Fibroblast of the aortic adventitia (primary cell): ENCODE data around the gene SETBP1. TPM values are rescaled to one million over a fixed set of nuclear protein-coding genes. Genes with fewer than 3 reads are reported as not detected.

Experiments used
- DNase-seq: peaks from one replicate; pipeline ENCODE4 v3.0.0-alpha.2; 2010; ENCODE audit warnings: low read depth
- H3K4me3 ChIP-seq: 2 replicates; pipeline ENCODE4 v1.5.1; 2011; ENCODE audit warnings: low read depth, mild to moderate bottlenecking, control low read depth, low read length, moderate library complexity
- CTCF ChIP-seq: IDR thresholded peaks from 2 replicates; pipeline ENCODE4 v1.5.1; 2011; ENCODE audit warnings: mild to moderate bottlenecking, low read length, control low read depth, inconsistent platforms; ENCODE audit not compliant: insufficient read depth
- total RNA-seq: library from RNA; depleted of rRNA; stranded (reverse); fragments of >200 nt; gene quantifications from 2 replicates; pipeline ENCODE4 v1.2.3, GENCODE V29; 2012; ENCODE audit warnings: low replicate concordance

Gene SETBP1
- total RNA-seq, 1 donor: 10.5 TPM

GRCh38 chr18:44837482-44838180 is 156.9 kb downstream of the SETBP1 start:
- DNase-seq: no peak
- no peak overlapping the region for H3K4me3 ChIP-seq
- no peak for TF ChIP-seq CTCF

GRCh38 chr18:44838971-44839666 is 158.4 kb downstream of the SETBP1 start:
- TF ChIP-seq CTCF: no peak
- H3K4me3 ChIP-seq: no peak overlapping the region
- peak; percentile 71 for DNase-seq

- no peak overlapping the region for H3K4me3 ChIP-seq
- TF ChIP-seq CTCF: no peak
- DNase-seq: peak; percentile 80
Measured at GRCh38 chr18:44840058-44840790, 159.5 kb downstream of the SETBP1 start.

GRCh38 chr18:44841221-44841620 is 160.5 kb downstream of the SETBP1 start:
- TF ChIP-seq CTCF: no peak
- no peak for DNase-seq
- no peak overlapping the region for H3K4me3 ChIP-seq

- DNase-seq: no peak
- TF ChIP-seq CTCF: no peak
- no peak overlapping the region for H3K4me3 ChIP-seq
Measured at GRCh38 chr18:44841752-44842587, 161.3 kb downstream of the SETBP1 start.
